Measurements from ENCODE around the gene EML4. TPM values are rescaled to one million over a fixed set of nuclear protein-coding genes. Genes with fewer than 3 reads are reported as not detected.
A peak's percentile ranks its signal among the peaks of the same experiment; 100 is the strongest.

Gene EML4
- total and polyA plus RNA-seq, 7 experiments from 2014 or later, result 64.9 to 167 (median 141) TPM

GRCh38 chr2:42156721-42157120, 12.4 kb upstream of the EML4 start:
- Mint-ChIP-seq H3K27me3 (peaks cover 0 to 14% (median 0%) of the 10 kb centered on the region in 5 donors), H3K4me3 (no peak overlapping the region), H3K9me3 (peaks cover 0 to 3% (median 0%) of the 10 kb centered on the region in 11 donors), H3K27ac (no peak overlapping the region), H3K4me1 (peaks cover 0 to 6% (median 3%) of the 10 kb centered on the region in 7 donors), H3K36me3 (no peaks in the 10 kb centered on the region)
- no peaks in the 10 kb centered on the region for H3K27me3 ChIP-seq (ENCODE audit: control insufficient read depth in 2 of 2, insufficient read depth in 2 of 2, low read length in 2 of 2)
- ATAC-seq, result no peak
- H3K4me3 ChIP-seq (ENCODE audit: low read length), result no peak overlapping the region
- ChIA-PET POLR2A (interaction anchor here (0.6 to 1.8 kb wide), 5 partner anchors 10 to 20 kb away, joined by 3 to 8 read pairs (median 3); no protein-coding TSS in a partner anchor), CTCF (interaction anchor here (0.5 to 1.1 kb wide), 2 partner anchors 9 to 49 kb away, joined by 3 read pairs; no protein-coding TSS in a partner anchor)
- DNase-seq, result no peak
- H3K9me3 ChIP-seq (ENCODE audit: control insufficient read depth in 2 of 3, low read length in 3 of 3), result no peaks in the 10 kb centered on the region
- H3K27ac ChIP-seq (ENCODE audit: low read depth, low read length), result no peak overlapping the region
- intact Hi-C loops (cut with micrococcal nuclease), result no loop called here
- no peaks in the 10 kb centered on the region for H3K4me1 ChIP-seq (ENCODE audit: control insufficient read depth in 2 of 2, insufficient read depth in 2 of 2, low read length in 2 of 2)
- H3K36me3 ChIP-seq (ENCODE audit: control insufficient read depth in 2 of 3, insufficient read depth in 3 of 3, low read length in 3 of 3), result no peaks in the 10 kb centered on the region

DNA sequence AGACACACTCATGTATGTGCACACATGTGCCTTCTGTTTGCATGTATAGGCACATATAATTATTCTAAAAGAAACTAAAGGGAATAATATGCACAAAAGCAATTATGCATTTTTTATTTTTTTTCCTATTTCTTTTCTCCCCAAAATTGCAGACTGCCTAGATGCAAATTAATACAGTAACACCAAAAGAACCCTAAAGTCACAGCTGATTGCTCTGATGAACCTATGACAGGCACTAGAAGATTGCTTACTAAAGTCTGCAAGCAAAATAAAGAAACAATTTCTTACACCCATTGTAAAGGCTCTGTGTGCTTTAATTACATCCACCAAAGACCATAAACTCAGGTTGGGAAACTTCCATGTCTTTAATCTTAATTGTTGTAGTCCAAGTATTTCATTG, 7.7 kb upstream of the EML4 start:
- Mint-ChIP-seq H3K27me3 (peaks cover 0 to 36% (median 0%) of the 10 kb centered on the region in 5 donors), H3K27ac (no peak overlapping the region), H3K4me3 (no peak overlapping the region), H3K36me3 (no peaks in the 10 kb centered on the region), H3K9me3 (no peaks in the 10 kb centered on the region), H3K4me1 (peaks cover 0 to 7% (median 0%) of the 10 kb centered on the region in 7 donors)
- no peaks in the 10 kb centered on the region for H3K9me3 ChIP-seq (ENCODE audit: control insufficient read depth in 2 of 3, low read length in 3 of 3)
- intact Hi-C loops (cut with micrococcal nuclease), result no loop called here
- no peaks in the 10 kb centered on the region for H3K36me3 ChIP-seq (ENCODE audit: control insufficient read depth in 2 of 3, insufficient read depth in 3 of 3, low read length in 3 of 3)
- ATAC-seq, result no peak
- no peaks in the 10 kb centered on the region for H3K4me1 ChIP-seq (ENCODE audit: control insufficient read depth in 2 of 2, insufficient read depth in 2 of 2, low read length in 2 of 2)
- H3K27me3 ChIP-seq (ENCODE audit: control insufficient read depth in 2 of 2, insufficient read depth in 2 of 2, low read length in 2 of 2), result no peaks in the 10 kb centered on the region
- DNase-seq, result no peak
- H3K4me3 ChIP-seq (ENCODE audit: low read length), result no peak overlapping the region
- POLR2A ChIA-PET, result interaction anchor here (0.7 to 1.6 kb wide), 3 partner anchors 11 to 19 kb away, joined by 3 to 5 read pairs (median 4); no protein-coding TSS in a partner anchor
- CTCF ChIA-PET, result no interaction called here
- no peak overlapping the region for H3K27ac ChIP-seq (ENCODE audit: low read depth, low read length)

- intact Hi-C loops (cut with micrococcal nuclease), result no loop called here
- Mint-ChIP-seq H3K4me1 (peaks cover 0 to 21% (median 5%) of the 10 kb centered on the region in 7 donors), H3K9me3 (no peaks in the 10 kb centered on the region), H3K27me3 (peaks cover 0 to 33% (median 0%) of the 10 kb centered on the region in 5 donors), H3K36me3 (no peaks in the 10 kb centered on the region), H3K27ac (peak overlapping the region in 1 of 9 donors; percentile 73), H3K4me3 (no peak overlapping the region)
- Histone ChIP-seq H3K9me3 (ENCODE audit: control insufficient read depth in 2 of 3, low read length in 3 of 3) (no peaks in the 10 kb centered on the region), H3K4me3 (ENCODE audit: low read length) (no peak overlapping the region), H3K36me3 (ENCODE audit: control insufficient read depth in 2 of 3, insufficient read depth in 3 of 3, low read length in 3 of 3) (no peaks in the 10 kb centered on the region), H3K4me1 (ENCODE audit: control insufficient read depth in 2 of 2, insufficient read depth in 2 of 2, low read length in 2 of 2) (no peaks in the 10 kb centered on the region), H3K27me3 (ENCODE audit: control insufficient read depth in 2 of 2, insufficient read depth in 2 of 2, low read length in 2 of 2) (no peaks in the 10 kb centered on the region), H3K27ac (ENCODE audit: low read depth, low read length) (no peak overlapping the region)
- no peak for ATAC-seq
- ChIA-PET POLR2A (interaction anchor here (0.7 to 12.6 kb wide), 5 partner anchors 35 to 197 kb away, joined by 5 to 187 read pairs (median 6); partner anchors contain the start of gene COX7A2L), CTCF (interaction anchor here (1.1 kb wide), 1 partner anchor 28 kb away, joined by 3 read pairs; no protein-coding TSS in a partner anchor)
- no peak for DNase-seq
Measured at GRCh38 chr2:42163444-42164045, 5.6 kb upstream of the EML4 start.

DNA sequence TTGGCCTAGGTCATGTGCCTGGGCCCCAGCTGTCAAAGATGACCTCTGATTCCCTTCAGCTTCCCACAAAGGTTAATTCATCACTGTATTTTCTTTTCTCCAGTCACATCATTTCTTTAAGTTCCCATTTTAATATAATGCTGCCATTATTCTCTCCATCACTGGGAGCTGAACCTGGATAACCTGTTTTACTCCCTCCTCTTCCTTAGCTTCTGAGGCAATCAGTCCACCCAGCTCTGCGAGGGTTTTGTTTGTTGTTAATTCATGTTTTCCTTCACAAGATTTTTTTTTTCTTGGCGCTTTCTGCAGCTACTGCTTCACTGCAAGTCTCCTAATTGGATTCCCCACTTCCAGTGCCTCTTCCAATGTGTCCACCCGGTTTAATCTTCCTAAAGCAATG, 5.1 kb upstream of the EML4 start:
- Mint-ChIP-seq H3K9me3 (no peaks in the 10 kb centered on the region), H3K4me3 (no peak overlapping the region), H3K27ac (peak overlapping the region in 2 of 9 donors; percentile 40 to 73), H3K4me1 (peaks cover 4 to 24% (median 9%) of the 10 kb centered on the region in 7 donors), H3K36me3 (no peaks in the 10 kb centered on the region), H3K27me3 (peaks cover 0 to 33% (median 0%) of the 10 kb centered on the region in 5 donors)
- Histone ChIP-seq H3K9me3 (ENCODE audit: control insufficient read depth in 2 of 3, low read length in 3 of 3) (no peaks in the 10 kb centered on the region), H3K4me1 (ENCODE audit: control insufficient read depth in 2 of 2, insufficient read depth in 2 of 2, low read length in 2 of 2) (peaks cover 0 to 4% of the 10 kb centered on the region in 2 donors), H3K27me3 (ENCODE audit: control insufficient read depth in 2 of 2, insufficient read depth in 2 of 2, low read length in 2 of 2) (no peaks in the 10 kb centered on the region), H3K36me3 (ENCODE audit: control insufficient read depth in 2 of 3, insufficient read depth in 3 of 3, low read length in 3 of 3) (no peaks in the 10 kb centered on the region), H3K27ac (ENCODE audit: low read depth, low read length) (no peak overlapping the region), H3K4me3 (ENCODE audit: low read length) (no peak overlapping the region)
- intact Hi-C loops (cut with micrococcal nuclease), result no loop called here
- ATAC-seq (no peak), DNase-seq (no peak)
- POLR2A ChIA-PET, result interaction anchor here (0.7 to 12.6 kb wide), 4 partner anchors 36 to 197 kb away, joined by 5 to 187 read pairs (median 6); partner anchors contain the start of gene COX7A2L
- CTCF ChIA-PET, result no interaction called here

DNA sequence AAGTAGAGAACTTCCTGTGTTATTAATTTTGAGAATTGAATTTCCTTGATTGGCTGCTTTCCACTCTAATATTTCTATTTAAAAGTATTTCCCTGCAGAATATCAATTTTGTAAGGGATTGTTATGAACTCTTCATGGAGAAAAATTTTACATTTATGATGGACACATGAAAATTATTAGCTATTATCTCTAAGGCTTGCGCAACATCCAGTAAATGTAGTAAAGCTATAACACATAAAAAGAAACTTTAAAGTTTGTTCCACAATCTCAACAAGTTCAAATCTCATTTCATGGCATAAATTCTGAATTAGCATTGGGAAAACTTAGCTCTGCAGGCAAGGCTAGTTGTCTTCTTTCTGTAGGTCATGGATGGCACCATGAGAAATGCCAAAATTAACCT, 4.2 kb upstream of the EML4 start:
- no peak for ATAC-seq
- H3K36me3 ChIP-seq (ENCODE audit: control insufficient read depth in 2 of 3, insufficient read depth in 3 of 3, low read length in 3 of 3), result peaks cover 0 to 7% (median 0%) of the 10 kb centered on the region in 3 experiments
- no peak overlapping the region for H3K27ac ChIP-seq (ENCODE audit: low read depth, low read length)
- Mint-ChIP-seq H3K27me3 (peaks cover 0 to 33% (median 0%) of the 10 kb centered on the region in 5 donors), H3K36me3 (no peaks in the 10 kb centered on the region), H3K4me1 (peaks cover 4 to 24% (median 9%) of the 10 kb centered on the region in 7 donors), H3K9me3 (no peaks in the 10 kb centered on the region), H3K27ac (no peak overlapping the region), H3K4me3 (no peak overlapping the region)
- H3K4me3 ChIP-seq (ENCODE audit: low read length), result no peak overlapping the region
- CTCF ChIA-PET, result no interaction called here
- H3K4me1 ChIP-seq (ENCODE audit: control insufficient read depth in 2 of 2, insufficient read depth in 2 of 2, low read length in 2 of 2), result peaks cover 0 to 4% of the 10 kb centered on the region in 2 donors
- intact Hi-C loops (cut with micrococcal nuclease), result no loop called here
- POLR2A ChIA-PET, result interaction anchor here (0.9 to 12.6 kb wide), 2 partner anchors 29 to 64 kb away, joined by 3 to 187 read pairs; no protein-coding TSS in a partner anchor
- no peaks in the 10 kb centered on the region for H3K9me3 ChIP-seq (ENCODE audit: control insufficient read depth in 2 of 3, low read length in 3 of 3)
- no peaks in the 10 kb centered on the region for H3K27me3 ChIP-seq (ENCODE audit: control insufficient read depth in 2 of 2, insufficient read depth in 2 of 2, low read length in 2 of 2)
- no peak for DNase-seq

GRCh38 chr2:42167458-42167857, 1.7 kb upstream of the EML4 start:
- Mint-ChIP-seq H3K4me1 (peaks cover 4 to 24% (median 10%) of the 10 kb centered on the region in 7 donors), H3K36me3 (no peaks in the 10 kb centered on the region), H3K27me3 (peaks cover 0 to 22% (median 0%) of the 10 kb centered on the region in 5 donors), H3K9me3 (no peaks in the 10 kb centered on the region), H3K27ac (peak overlapping the region in 4 of 9 donors; percentile 75 to 94 (median 80)), H3K4me3 (peak overlapping the region in 1 of 10 donors; percentile 29)
- ATAC-seq, result no peak
- no peak for DNase-seq
- CTCF ChIA-PET, result interaction anchor here (1.1 to 1.7 kb wide), 5 partner anchors 12 to 71 kb away, joined by 3 to 6 read pairs (median 4); no protein-coding TSS in a partner anchor
- Histone ChIP-seq H3K9me3 (ENCODE audit: control insufficient read depth in 2 of 3, low read length in 3 of 3) (no peaks in the 10 kb centered on the region), H3K36me3 (ENCODE audit: control insufficient read depth in 2 of 3, insufficient read depth in 3 of 3, low read length in 3 of 3) (peaks cover 0 to 7% (median 0%) of the 10 kb centered on the region in 3 experiments), H3K4me1 (ENCODE audit: control insufficient read depth in 2 of 2, insufficient read depth in 2 of 2, low read length in 2 of 2) (peaks cover 6 to 7% of the 10 kb centered on the region in 2 donors), H3K4me3 (ENCODE audit: low read length) (no peak overlapping the region), H3K27ac (ENCODE audit: low read depth, low read length) (peak overlapping the region; percentile 1), H3K27me3 (ENCODE audit: control insufficient read depth in 2 of 2, insufficient read depth in 2 of 2, low read length in 2 of 2) (no peaks in the 10 kb centered on the region)
- intact Hi-C loops (cut with micrococcal nuclease), result no loop called here
- POLR2A ChIA-PET, result interaction anchor here (1.0 to 12.6 kb wide), 10 partner anchors 11 to 66 kb away, joined by 3 to 187 read pairs (median 4); no protein-coding TSS in a partner anchor
